Neuronal stem cell (in vitro differentiated cells): Measurements from ENCODE around the gene PDCD2L.
"Not testable (repeated sequence)": the region's sequence is repeated elsewhere in the genome, so short reads cannot be mapped to it uniquely, and the experiment has no call there.

Source experiments
- DNase-seq: peaks from one replicate; pipeline ENCODE4 v3.0.0-alpha.2; 2013; ENCODE audit warnings: low spot score
- H2AFZ ChIP-seq: one replicate; pipeline ENCODE4 v1.6.1; 2013; ENCODE audit warnings: mild to moderate bottlenecking, low read length, inconsistent platforms
- H2AK5ac ChIP-seq: 2 replicates; pipeline ENCODE4 v1.6.1; 2013; ENCODE audit warnings: low read depth, mild to moderate bottlenecking, inconsistent platforms, low read length, moderate library complexity, mixed read lengths
- H2BK120ac ChIP-seq: 2 replicates; pipeline ENCODE4 v1.6.1; 2013; ENCODE audit warnings: low read depth, mild to moderate bottlenecking, inconsistent platforms, low read length, moderate library complexity, mixed read lengths
- H2BK12ac ChIP-seq: one replicate; pipeline ENCODE4 v1.6.1; 2013; ENCODE audit warnings: low read length, inconsistent platforms
- H2BK15ac ChIP-seq: 2 replicates; pipeline ENCODE4 v1.6.1; 2013; ENCODE audit warnings: mild to moderate bottlenecking, low read length, inconsistent platforms, mixed read lengths
- H2BK5ac ChIP-seq: one replicate; pipeline ENCODE4 v1.6.1; 2013; ENCODE audit warnings: inconsistent platforms, mild to moderate bottlenecking, low read length, moderate library complexity
- H3K14ac ChIP-seq: one replicate; pipeline ENCODE4 v1.6.1; 2013; ENCODE audit warnings: low read length, inconsistent platforms
- H3K18ac ChIP-seq: 2 replicates; pipeline ENCODE4 v1.6.1; 2013; ENCODE audit warnings: low read length, inconsistent platforms
- H3K23ac ChIP-seq: 2 replicates; pipeline ENCODE4 v1.6.1; 2013; ENCODE audit warnings: low read depth, mild to moderate bottlenecking, mixed read lengths, low read length, inconsistent platforms; ENCODE audit not compliant: poor library complexity
- H3K27ac ChIP-seq: replicated peaks from 3 replicates; pipeline ENCODE4 v1.5.1; 2013; ENCODE audit warnings: low read length, inconsistent platforms
- H3K27me3 ChIP-seq, 3 experiments: 2 replicates each; pipeline ENCODE4 v1.6.1; 2013; ENCODE audit warnings: low read length in 3 of 3, mild to moderate bottlenecking in 2 of 3, inconsistent platforms in 1 of 3, low read depth in 1 of 3, mixed read lengths in 1 of 3, moderate library complexity in 1 of 3; ENCODE audit not compliant: control insufficient read depth in 3 of 3, insufficient read depth in 3 of 3
- H3K36me3 ChIP-seq, 2 donors: replicated peaks in 1 of 2; 2 replicates each; pipeline ENCODE4 v1.6.1; 2013; ENCODE audit warnings: low read length in 2 of 2; ENCODE audit not compliant: control insufficient read depth in 2 of 2, insufficient read depth in 2 of 2
- H3K4ac ChIP-seq: 2 replicates; pipeline ENCODE4 v1.6.1; 2013; ENCODE audit warnings: inconsistent platforms, mild to moderate bottlenecking, low read length, moderate library complexity
- H3K4me1 ChIP-seq, 2 donors: 1 replicate in 1 of 2; 2 replicates in 1 of 2; pipeline ENCODE4 v1.6.1; 2013; ENCODE audit warnings: low read length in 2 of 2, low read depth in 1 of 2; ENCODE audit not compliant: control insufficient read depth in 2 of 2, insufficient read depth in 1 of 2
- H3K4me2 ChIP-seq: one replicate; pipeline ENCODE4 v1.6.1; 2013; ENCODE audit warnings: mild to moderate bottlenecking, low read length, inconsistent platforms; ENCODE audit not compliant: insufficient read depth, poor library complexity, severe bottlenecking
- H3K4me3 ChIP-seq, 2 donors: 2 replicates each; pipeline ENCODE4 v1.5.1; 2013; ENCODE audit warnings: low read length in 2 of 2, mild to moderate bottlenecking in 2 of 2, inconsistent platforms in 1 of 2, moderate library complexity in 1 of 2
- H3K79me1 ChIP-seq: one replicate; pipeline ENCODE4 v1.6.1; 2013; ENCODE audit warnings: low read depth, mild to moderate bottlenecking, inconsistent platforms, low read length, moderate library complexity
- H3K9ac ChIP-seq: one replicate; pipeline ENCODE4 v1.6.1; 2013; ENCODE audit warnings: mild to moderate bottlenecking, low read depth, low read length, inconsistent platforms; ENCODE audit not compliant: poor library complexity
- H3K9me3 ChIP-seq, 2 donors: replicated peaks in 1 of 2; 2 replicates each; pipeline versions ENCODE3 to v1.6.1; 2013; ENCODE audit warnings: low read length in 2 of 2, mild to moderate bottlenecking in 2 of 2, inconsistent platforms in 1 of 2, low read depth in 1 of 2, mixed read lengths in 1 of 2, moderate library complexity in 1 of 2; ENCODE audit not compliant: control insufficient read depth in 2 of 2, insufficient read depth in 1 of 2
- H4K8ac ChIP-seq: one replicate; pipeline ENCODE4 v1.6.1; 2013; ENCODE audit warnings: low read depth, mild to moderate bottlenecking, inconsistent platforms, low read length, moderate library complexity
- H4K91ac ChIP-seq: one replicate; pipeline ENCODE4 v1.6.1; 2013; ENCODE audit warnings: low read length, low read depth, mild to moderate bottlenecking, inconsistent platforms; ENCODE audit not compliant: poor library complexity
- WGBS, 2 donors: extraction: QIAGEN DNeasy Blood & Tissue Kit; methylation state at CpG; one replicate each; pipeline ENCODE4 v1.1.7; 2013; ENCODE audit warnings: missing lambda C conversion rate in 2 of 2, mixed read lengths in 1 of 2; ENCODE audit not compliant: insufficient read length in 2 of 2, insufficient replicate concordance in 1 of 2; ENCODE audit errors: extremely low coverage in 2 of 2; 5-methylcytosine and 5-hydroxymethylcytosine counted together

Gene PDCD2L

DNA sequence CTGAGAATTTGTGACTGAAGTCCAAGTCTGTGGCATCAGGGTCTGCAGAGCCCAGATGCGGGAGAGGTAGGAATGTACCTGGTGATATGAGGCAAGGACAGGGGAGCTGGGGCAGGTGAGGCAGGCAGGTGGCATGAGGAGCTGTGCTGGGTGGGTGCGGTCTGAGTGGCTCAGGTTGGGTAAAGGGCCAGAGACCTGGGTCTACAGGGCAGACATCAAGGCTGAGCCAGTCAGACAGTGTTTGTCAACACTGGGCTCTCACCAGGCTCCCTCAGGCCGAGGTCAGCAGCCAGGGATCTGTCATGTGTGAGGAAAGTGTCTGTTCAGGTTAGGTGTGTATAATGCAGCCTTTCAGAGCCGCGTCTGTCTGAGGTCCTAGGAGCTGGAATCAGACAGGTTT, 20.6 kb upstream of the PDCD2L start:
- Histone ChIP-seq H2BK12ac (no peak overlapping the region), H3K4me2 (no peak overlapping the region), H3K9me3 (peaks cover 0 to 4% of the 10 kb centered on the region in 2 donors), H3K18ac (no peak overlapping the region), H4K91ac (no peak overlapping the region), H3K9ac (no peak overlapping the region), H3K4me1 (no peaks in the 10 kb centered on the region), H3K4me3 (no peak overlapping the region), H3K14ac (no peak overlapping the region), H3K4ac (no peak overlapping the region), H4K8ac (no peak overlapping the region), H2BK5ac (no peak overlapping the region), H2BK15ac (no peak overlapping the region), H2AFZ (no peak overlapping the region), H3K27ac (no peak overlapping the region), H3K36me3 (peaks cover 80 to 89% of the 10 kb centered on the region in 2 donors), H3K79me1 (peaks cover 2% of the 10 kb centered on the region), H3K23ac (peak overlapping the region; percentile 45), H2AK5ac (no peak overlapping the region), H2BK120ac (no peak overlapping the region), H3K27me3 (no peaks in the 10 kb centered on the region)
- WGBS, 2 donors = no CpG with 5 or more reads among the region's 5 CpGs
- no peak for DNase-seq

DNA sequence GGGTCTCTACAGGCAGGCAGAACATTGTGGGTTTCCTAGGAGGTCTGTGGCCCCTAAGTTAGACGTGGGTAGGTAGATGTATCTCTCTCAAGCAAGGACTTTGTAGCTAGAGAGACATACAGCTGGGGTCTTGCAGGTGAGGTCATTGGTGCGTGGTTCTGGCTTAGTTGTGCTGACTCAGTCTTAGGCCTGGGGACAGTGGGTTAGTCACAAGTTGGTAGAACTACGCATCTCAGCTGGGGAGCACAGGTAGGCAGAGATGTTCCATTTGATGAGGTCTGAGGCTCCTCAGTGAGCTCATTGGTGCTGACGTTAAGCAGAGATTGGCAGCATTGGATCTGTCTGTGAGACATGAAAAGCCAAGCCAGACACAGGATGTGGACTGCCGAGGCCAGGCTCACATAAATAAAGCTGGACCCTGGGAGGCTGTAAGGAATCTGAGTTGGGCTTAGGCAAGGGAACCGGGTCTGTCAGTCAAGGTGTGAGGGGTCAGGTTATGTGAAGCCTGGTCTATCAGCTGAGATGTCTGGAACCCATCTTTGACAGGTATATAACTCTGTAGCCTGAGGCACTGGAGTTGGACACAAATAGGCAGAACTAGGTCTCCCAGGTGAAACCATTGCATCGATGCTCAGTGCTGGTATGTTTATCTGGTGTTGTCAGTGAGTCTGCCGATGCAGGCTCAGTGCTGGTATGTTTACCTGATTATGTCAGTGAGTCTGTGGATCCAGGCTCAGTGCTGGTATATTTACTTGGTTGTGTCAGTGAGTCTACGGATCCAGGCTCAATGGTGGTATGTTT, 17.4 kb upstream of the PDCD2L start:
- DNase-seq = no peak
- H3K36me3 ChIP-seq = peaks cover 69 to 88% of the 10 kb centered on the region in 2 donors
- H3K4me3 ChIP-seq = no peak overlapping the region
- H3K18ac ChIP-seq = no peak overlapping the region
- no peaks in the 10 kb centered on the region for H3K4me1 ChIP-seq
- H3K9ac ChIP-seq = no peak overlapping the region
- H3K4me2 ChIP-seq = no peak overlapping the region
- H3K79me1 ChIP-seq = no peaks in the 10 kb centered on the region
- H2AFZ ChIP-seq = no peak overlapping the region
- no peak overlapping the region for H2BK12ac ChIP-seq
- H4K91ac ChIP-seq = no peak overlapping the region
- H2AK5ac ChIP-seq = no peak overlapping the region
- no peak overlapping the region for H3K27ac ChIP-seq
- H3K4ac ChIP-seq = no peak overlapping the region
- no peak overlapping the region for H2BK120ac ChIP-seq
- no peak overlapping the region for H2BK15ac ChIP-seq
- no CpG with 5 or more reads among the region's 9 CpGs for WGBS, 2 donors
- no peaks in the 10 kb centered on the region for H3K27me3 ChIP-seq
- no peak overlapping the region for H3K14ac ChIP-seq
- no peak overlapping the region for H3K23ac ChIP-seq
- H4K8ac ChIP-seq = no peak overlapping the region
- peak overlapping the region; percentile 10 for H2BK5ac ChIP-seq
- H3K9me3 ChIP-seq = peaks cover 0 to 4% of the 10 kb centered on the region in 2 donors

DNA sequence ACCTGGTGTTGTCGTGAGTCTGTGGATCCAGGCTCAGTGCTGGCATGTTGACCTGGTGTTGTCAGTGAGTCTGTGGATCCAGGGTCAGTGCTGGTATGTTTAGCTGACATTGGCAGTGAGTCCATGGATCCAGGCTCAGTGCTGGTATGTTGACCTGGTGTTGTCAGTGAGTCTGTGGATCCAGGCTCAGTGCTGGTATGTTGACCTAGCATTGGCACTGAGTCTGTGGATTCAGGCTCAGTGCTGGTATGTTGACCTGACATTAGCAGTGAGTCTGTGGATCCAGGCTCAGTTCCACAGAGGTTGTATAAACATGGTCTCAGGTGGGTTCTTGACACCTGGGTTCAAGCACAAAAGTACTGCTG, 16.8 kb upstream of the PDCD2L start:
- H2AK5ac ChIP-seq = no peak overlapping the region
- H3K27ac ChIP-seq = no peak overlapping the region
- WGBS, 2 donors = no CpG with 5 or more reads among the region's 1 CpG
- H2BK5ac ChIP-seq = no peak overlapping the region
- H3K79me1 ChIP-seq = no peaks in the 10 kb centered on the region
- H2BK12ac ChIP-seq = no peak overlapping the region
- H3K36me3 ChIP-seq = peaks cover 68 to 87% of the 10 kb centered on the region in 2 donors
- no peak overlapping the region for H3K14ac ChIP-seq
- H2AFZ ChIP-seq = no peak overlapping the region
- no peak overlapping the region for H2BK15ac ChIP-seq
- no peaks in the 10 kb centered on the region for H3K4me1 ChIP-seq
- H2BK120ac ChIP-seq = no peak overlapping the region
- DNase-seq = no peak
- no peak overlapping the region for H3K4me2 ChIP-seq
- no peak overlapping the region for H3K23ac ChIP-seq
- no peak overlapping the region for H3K4ac ChIP-seq
- no peaks in the 10 kb centered on the region for H3K27me3 ChIP-seq
- peaks cover 0 to 4% of the 10 kb centered on the region in 2 donors for H3K9me3 ChIP-seq
- H3K9ac ChIP-seq = no peak overlapping the region
- no peak overlapping the region for H3K4me3 ChIP-seq
- H4K8ac ChIP-seq = no peak overlapping the region
- H4K91ac ChIP-seq = no peak overlapping the region
- no peak overlapping the region for H3K18ac ChIP-seq

DNA sequence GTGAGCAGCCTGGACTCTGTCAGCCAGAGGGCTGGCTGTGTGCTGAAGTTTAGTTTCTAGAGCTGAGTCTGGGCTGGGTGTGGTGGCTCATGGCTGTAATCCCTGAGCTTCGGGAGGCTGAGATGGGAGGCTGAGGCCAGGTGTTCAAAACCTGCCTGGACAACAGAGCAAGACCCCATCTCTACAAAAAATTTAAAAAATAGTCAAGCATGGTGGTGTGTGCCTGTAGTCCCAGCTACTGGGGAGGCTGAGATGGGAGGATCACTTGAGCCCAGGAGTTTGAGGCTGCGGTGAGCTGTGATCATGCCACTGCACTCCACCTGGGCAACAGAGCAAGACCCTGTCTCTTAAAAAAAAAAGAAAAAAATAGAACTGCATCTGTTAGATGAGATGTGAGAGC, 15.5 kb upstream of the PDCD2L start:
- H3K4me2 ChIP-seq, H3K4me3 ChIP-seq, H3K27me3 ChIP-seq, H3K9me3 ChIP-seq, H2BK120ac ChIP-seq, H2BK15ac ChIP-seq, H2AFZ ChIP-seq, H3K18ac ChIP-seq, H4K8ac ChIP-seq, H4K91ac ChIP-seq, H3K4ac ChIP-seq, H3K23ac ChIP-seq, DNase-seq, H2BK12ac ChIP-seq, H3K4me1 ChIP-seq, H3K9ac ChIP-seq, H2AK5ac ChIP-seq, H3K14ac ChIP-seq, H3K79me1 ChIP-seq, H2BK5ac ChIP-seq, H3K27ac ChIP-seq: not testable (repeated sequence)
- no CpG with 5 or more reads among the region's 2 CpGs for WGBS, 2 donors
- peaks cover 63 to 87% of the 10 kb centered on the region in 2 donors for H3K36me3 ChIP-seq
